Left lung (tissue), 10 donors: ENCODE results near the gene MSX2. TPM values are rescaled to one million over a fixed set of nuclear protein-coding genes. Genes with fewer than 3 reads are reported as not detected.

Experiments used
- ATAC-seq: fragments of 200-7000 bp; cut with Tn5 transposase; one replicate; pipeline ENCODE4 v1.9.1; 2020; ENCODE audit warnings: moderate library complexity
- DNase-seq, 4 donors: peaks; one replicate each; pipeline ENCODE4 v3.0.0-alpha.2; 2013 to 2020
- H3K27ac ChIP-seq, 2 donors: fragments of 200-600 bp; sonication (generic) in 1 of 2; one replicate each; pipeline versions ENCODE4 v1.5.0 to v1.8.0; 2020 to 2021
- H3K27me3 ChIP-seq, 2 donors: fragments of 200-600 bp; sonication (generic) in 1 of 2; one replicate each; pipeline versions ENCODE4 v1.5.0 to v1.8.0; 2020 to 2021
- H3K36me3 ChIP-seq, 2 donors: fragments of 200-600 bp; sonication (generic) in 1 of 2; one replicate each; pipeline versions ENCODE4 v1.5.0 to v1.8.0; 2020 to 2021
- H3K4me1 ChIP-seq, 2 donors: fragments of 200-600 bp; one replicate each; pipeline ENCODE4 v1.8.0; 2021
- H3K4me3 ChIP-seq, 2 donors: fragments of 200-600 bp; sonication (generic) in 1 of 2; one replicate each; pipeline versions ENCODE4 v1.5.0 to v1.8.0; 2020 to 2021; ENCODE audit warnings: mild to moderate bottlenecking in 1 of 2
- H3K9me3 ChIP-seq, 2 donors: fragments of 200-600 bp; sonication (generic) in 1 of 2; one replicate each; pipeline versions ENCODE4 v1.5.0 to v1.8.0; 2020 to 2021
- CTCF ChIP-seq, 2 donors: fragments of 200-600 bp; sonication (generic) in 1 of 2; IDR thresholded peaks; one replicate each; pipeline versions ENCODE4 v1.5.0 to v1.8.0; 2021; ENCODE audit warnings: antibody characterized with exemption in 2 of 2
- intact Hi-C, 2 donors: fragments of 100-400 bp; cut with DNase I; formaldehyde crosslinking; loops; one replicate each; pipeline versions ENCODE4 v1.11.2 to v1.14.2; 2022
- microRNA-seq, 2 donors: library from miRNA; unstranded; fragments of <30 nt; microRNA quantifications; one replicate each; pipeline ENCODE4, GENCODE V29; 2019
- polyA plus RNA-seq, 6 donors: library from polyadenylated mRNA; unstranded; fragments of 120-200 nt; gene quantifications; one replicate each; pipeline ENCODE4 v1.2.1, GENCODE V29; 2013; ENCODE audit not compliant: insufficient read length in 6 of 6
- total RNA-seq, 2 donors: library from RNA; stranded (reverse); fragmentation: NEBNext Ultra II Directional; extraction: Animal tissue kit (Norgen Biotek cat#: 25700); gene quantifications; one replicate each; pipeline ENCODE4 v1.2.1, GENCODE V29; 2021
- donor health status: DM: no; HTN: yes; CAD: no.
- donor health status: DM: no; HTN: no; CAD: no.

MSX2 gene
- total and polyA plus RNA-seq, 8 donors, result 0.70 to 2.2 (median 1.3) TPM

DNA sequence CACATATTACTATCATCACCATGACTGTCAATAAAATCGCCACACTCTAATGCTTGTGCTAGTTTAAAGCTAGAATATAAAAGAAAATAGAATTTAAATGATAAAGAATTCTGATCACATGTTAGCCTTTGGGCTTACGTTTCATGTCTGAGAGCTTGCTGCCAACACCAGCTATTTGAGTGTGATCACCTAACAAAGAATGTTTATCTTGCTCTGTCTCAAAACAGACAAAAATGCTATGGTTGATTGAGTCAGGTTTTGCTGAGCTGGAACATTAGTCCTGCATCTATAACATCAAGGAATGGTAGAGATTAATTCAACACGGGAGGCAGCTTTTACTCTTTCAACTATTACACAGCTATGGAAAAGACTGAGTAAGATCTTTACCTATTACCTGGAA is 50.7 kb downstream of the MSX2 start:
- intact Hi-C loops, result no loop called here
- Histone ChIP-seq H3K36me3 (no peaks in the 10 kb centered on the region), H3K27ac (no peak overlapping the region), H3K9me3 (peaks cover 0 to 4% of the 10 kb centered on the region in 2 donors), H3K4me1 (no peaks in the 10 kb centered on the region), H3K27me3 (peaks cover 0 to 15% of the 10 kb centered on the region in 2 donors), H3K4me3 (no peak overlapping the region)
- TF ChIP-seq CTCF (IDR thresholded peaks at IDR 0.05), result no peak
- no peak for ATAC-seq
- no peak for DNase-seq

- peaks cover 0 to 15% of the 10 kb centered on the region in 2 donors for H3K27me3 ChIP-seq
- no peaks in the 10 kb centered on the region for H3K4me1 ChIP-seq
- H3K36me3 ChIP-seq, result no peaks in the 10 kb centered on the region
- no peak overlapping the region for H3K27ac ChIP-seq
- TF ChIP-seq CTCF (IDR thresholded peaks at IDR 0.05), result no peak
- intact Hi-C loops, result no loop called here
- DNase-seq, result peak in 1 of 4 donors; percentile 24
- H3K4me3 ChIP-seq, result no peak overlapping the region
- H3K9me3 ChIP-seq, result peaks cover 0 to 4% of the 10 kb centered on the region in 2 donors
- no peak for ATAC-seq
Observed at GRCh38 chr5:174777111-174777510, 52.7 kb downstream of the MSX2 start.

DNA sequence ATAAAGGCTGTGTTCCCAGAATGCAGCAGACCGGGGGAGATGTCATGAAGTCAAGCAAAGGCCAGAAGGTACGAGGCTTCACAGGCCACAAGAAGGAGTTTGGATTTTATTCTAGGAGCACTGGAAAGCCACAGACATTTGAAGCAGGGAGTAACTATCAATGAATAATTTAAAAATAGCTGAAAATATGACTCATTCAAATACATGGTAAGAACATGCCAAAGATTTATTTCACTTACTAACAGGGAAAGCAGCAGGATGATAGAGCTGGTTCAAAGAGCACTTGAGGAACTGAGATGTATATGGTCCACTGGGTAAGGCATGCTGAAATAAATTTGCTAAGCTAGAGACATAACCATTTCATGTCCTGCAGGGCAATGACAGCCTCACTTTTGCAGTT is 53.2 kb downstream of the MSX2 start:
- TF ChIP-seq CTCF (IDR thresholded peaks at IDR 0.05), result no peak
- no peaks in the 10 kb centered on the region for H3K9me3 ChIP-seq

More for the DNA sequence above, 53.2 kb downstream of the MSX2 start:
- ATAC-seq (no peak), DNase-seq (no peak)
- Histone ChIP-seq H3K4me3 (no peak overlapping the region), H3K27ac (no peak overlapping the region), H3K27me3 (peaks cover 0 to 15% of the 10 kb centered on the region in 2 donors), H3K36me3 (no peaks in the 10 kb centered on the region), H3K4me1 (no peaks in the 10 kb centered on the region)
- intact Hi-C loops, result no loop called here

Small RNAs within 50 kb of the gene (microRNA-seq; reads per million reads assigned to microRNA genes)
- 0.17 to 0.55 reads per million in 2 donors for gene MIR4634
